ENCODE results near the gene DNAJC25. TPM values are rescaled to one million over a fixed set of nuclear protein-coding genes. Genes with fewer than 3 reads are reported as not detected.

Gene DNAJC25
- total and polyA plus RNA-seq, 2 of the 8 experiments (the other 6 are each of a cell fraction or from before 2014, with no cell fraction given) = 2.7 to 6.2 TPM

DNA sequence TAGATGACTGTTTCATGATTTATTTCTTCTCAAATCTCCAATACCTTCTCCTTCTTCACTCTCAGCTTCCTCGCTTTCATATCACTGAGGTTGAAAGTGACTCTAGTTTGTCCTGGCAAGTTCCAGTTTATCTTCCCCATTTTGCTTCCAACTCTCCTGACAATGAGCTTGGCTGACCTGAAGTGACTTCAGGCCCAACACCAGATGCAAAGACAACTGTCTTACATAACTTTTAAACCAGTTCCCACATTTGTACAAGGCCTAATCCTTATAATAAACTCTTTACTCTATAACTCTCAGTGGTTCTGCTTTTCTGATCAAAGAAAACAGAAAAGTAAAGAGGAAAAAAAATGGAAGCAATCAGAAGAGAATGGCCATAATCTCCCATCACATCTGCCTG lies 52.3 kb downstream of the DNAJC25 start:
- H3K4ac ChIP-seq (replicated peaks; ENCODE audit: insufficient read length, low read depth, low read length) = no peak overlapping the region
- no peak overlapping the region for H3K27ac ChIP-seq (ENCODE audit: low read depth, low read length)
- no peak overlapping the region for H2BK15ac ChIP-seq (ENCODE audit: low read length)
- no peak overlapping the region for H2BK120ac ChIP-seq (replicated peaks; ENCODE audit: low read depth, low read length)
- no peak overlapping the region for H4K8ac ChIP-seq (ENCODE audit: extremely low read depth, insufficient read depth, low read length)
- DNase-seq (ENCODE audit: low read depth in 1 of 2, low spot score in 2 of 2) = no peak
- H3K4me1 ChIP-seq (replicated peaks in 1 of 4; ENCODE audit: control insufficient read depth in 3 of 4, insufficient read depth in 4 of 4, low read length in 3 of 4) = no peaks in the 10 kb centered on the region
- no peak overlapping the region for H3K14ac ChIP-seq (ENCODE audit: insufficient read length)
- no peaks in the 10 kb centered on the region; a peak in 1 of 8 replicates for H3K36me3 ChIP-seq (ENCODE audit: control insufficient read depth in 2 of 4, insufficient read depth in 4 of 4, low read length in 3 of 4)
- no peaks in the 10 kb centered on the region for H3K9me3 ChIP-seq (ENCODE audit: insufficient read depth in 2 of 2, low read depth in 1 of 2, low read length in 1 of 2)
- H4K91ac ChIP-seq (replicated peaks; ENCODE audit: insufficient read length, low read length) = no peak overlapping the region
- H2BK12ac ChIP-seq (ENCODE audit: low read depth, low read length) = no peak overlapping the region
- H2AFZ ChIP-seq (ENCODE audit: low read length) = no peak overlapping the region
- CTCF ChIA-PET (ENCODE audit: partially characterized antibody) = interaction anchor here (1.0 kb wide), 1 partner anchor 9 kb away, joined by 3 read pairs; no protein-coding TSS in a partner anchor
- H3K4me3 ChIP-seq (ENCODE audit: extremely low read depth in 1 of 4, insufficient read depth in 2 of 4, low read depth in 3 of 4, low read length in 4 of 4) = no peak overlapping the region
- H3K79me1 ChIP-seq (ENCODE audit: low read depth, low read length) = no peaks in the 10 kb centered on the region
- H2AK5ac ChIP-seq (ENCODE audit: low read depth, low read length) = no peak overlapping the region
- no peak overlapping the region for H4K5ac ChIP-seq (ENCODE audit: insufficient read length, low read depth, low read length)
- POLR2A ChIA-PET (ENCODE audit: partially characterized antibody) = interaction anchor here (1.2 kb wide), 1 partner anchor 10 kb away, joined by 3 read pairs; no protein-coding TSS in a partner anchor
- no peak overlapping the region for H2BK5ac ChIP-seq (ENCODE audit: low read depth, low read length)
- no peak overlapping the region for H3K4me2 ChIP-seq (ENCODE audit: insufficient read depth in 1 of 2, low read depth in 2 of 2, low read length in 2 of 2)
- no peak overlapping the region for H3K23ac ChIP-seq (ENCODE audit: insufficient read length)
- H3K27me3 ChIP-seq (replicated peaks in 1 of 4; ENCODE audit: control insufficient read depth in 3 of 4, extremely low read depth in 1 of 4, insufficient read depth in 3 of 4, low read length in 3 of 4) = no peaks in the 10 kb centered on the region
- H3K56ac ChIP-seq (replicated peaks; ENCODE audit: insufficient read length, low read depth, low read length) = no peak overlapping the region
- FAIRE-seq = no peak
- H3K23me2 ChIP-seq (ENCODE audit: low read depth, low read length) = no peaks in the 10 kb centered on the region
- H3K9ac ChIP-seq (replicated peaks in 1 of 4; ENCODE audit: extremely low read depth in 1 of 4, low read depth in 3 of 4, low read length in 3 of 4) = no peak overlapping the region
- H4K20me1 ChIP-seq (replicated peaks in 1 of 2; ENCODE audit: control insufficient read depth in 1 of 2, insufficient read depth in 2 of 2, low read length in 2 of 2) = no peaks in the 10 kb centered on the region
- no peak overlapping the region for H2BK20ac ChIP-seq (ENCODE audit: low read length)
- H3K79me2 ChIP-seq (ENCODE audit: control insufficient read depth in 1 of 2, insufficient read depth in 2 of 2, low read length in 2 of 2) = no peaks in the 10 kb centered on the region
- no peak overlapping the region for H3K18ac ChIP-seq (ENCODE audit: extremely low read depth, low read length)
- WGBS, 2 experiments (ENCODE audit: extremely low coverage in 1 of 2, insufficient coverage in 1 of 2, insufficient read length in 1 of 2, insufficient replicate concordance in 2 of 2, low coverage in 1 of 2, low lambda C conversion rate in 2 of 2, missing lambda C conversion rate in 1 of 2) = 86% methylated on average over 1 of the region's 1 CpG; no CpG with 5 or more reads in 1 of the 2 experiments
- TF ChIP-seq TBP (IDR thresholded peaks at IDR 0.05; ENCODE audit: low read depth, low read length) (no peak), GABPA (IDR thresholded peaks at IDR 0.05; ENCODE audit: borderline replicate concordance, insufficient read depth, low read length) (no peak), RXRA (IDR thresholded peaks at IDR 0.05; ENCODE audit: insufficient read depth, low read depth, low read length) (no peak), JUND (IDR thresholded peaks at IDR 0.05; ENCODE audit: low read length) (no peak), ATF3 (IDR thresholded peaks at IDR 0.05; ENCODE audit: insufficient read depth, low read depth, low read length) (no peak), SP2 (IDR thresholded peaks at IDR 0.05; ENCODE audit: low read length) (no peak), RAD21 (IDR thresholded peaks at IDR 0.05 in 1 of 2, conservative IDR thresholded peaks at IDR 0.05 in 1 of 2; ENCODE audit: low read depth in 2 of 2, low read length in 2 of 2) (no peak), USF2 (IDR thresholded peaks at IDR 0.05; ENCODE audit: low read length) (no peak), ZNF274 (IDR thresholded peaks at IDR 0.05; ENCODE audit: borderline replicate concordance, extremely low read depth, low read length) (no peak)
